Testis (tissue), 2 donors: ENCODE data around the gene HLCS.

Experiments
- POLR2A ChIP-seq: fragments of 450-650 bp; IDR thresholded peaks from one replicate; pipeline ENCODE4 v1.6.1; 2017; ENCODE audit warnings: antibody characterized with exemption, mild to moderate bottlenecking, moderate library complexity
- TF ChIP-seq, protein P1 (sequence below), 3 experiments: fragments of 450-650 bp in 2 of 3; fragments of 200-600 bp in 1 of 3; sonication (generic) in 1 of 3; IDR thresholded peaks; one replicate each; pipeline ENCODE4 v1.5.1; 2016 to 2019; ENCODE audit warnings: antibody characterized with exemption in 3 of 3, mild to moderate bottlenecking in 2 of 3, moderate library complexity in 1 of 3

DNA sequence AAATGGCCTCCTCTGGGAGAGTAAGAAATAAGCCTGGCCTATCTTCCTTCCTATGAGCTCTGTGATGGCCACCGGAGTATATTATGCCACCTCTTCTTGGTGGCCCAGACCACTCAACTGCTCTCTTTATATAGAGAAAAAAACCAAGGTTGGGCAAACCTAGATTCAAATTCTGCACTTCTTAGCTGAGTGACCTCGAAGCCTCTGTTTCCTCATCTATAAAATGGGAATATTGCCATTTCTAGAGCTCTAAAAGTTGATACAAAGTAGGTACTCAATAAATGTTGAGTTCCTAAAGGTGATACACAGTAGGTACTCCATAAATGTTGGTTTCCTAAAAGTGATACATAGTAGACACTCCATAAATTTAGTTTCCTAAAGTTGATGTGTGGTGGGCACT is 120.7 kb downstream of the HLCS start:
- TF ChIP-seq, protein P1, sequence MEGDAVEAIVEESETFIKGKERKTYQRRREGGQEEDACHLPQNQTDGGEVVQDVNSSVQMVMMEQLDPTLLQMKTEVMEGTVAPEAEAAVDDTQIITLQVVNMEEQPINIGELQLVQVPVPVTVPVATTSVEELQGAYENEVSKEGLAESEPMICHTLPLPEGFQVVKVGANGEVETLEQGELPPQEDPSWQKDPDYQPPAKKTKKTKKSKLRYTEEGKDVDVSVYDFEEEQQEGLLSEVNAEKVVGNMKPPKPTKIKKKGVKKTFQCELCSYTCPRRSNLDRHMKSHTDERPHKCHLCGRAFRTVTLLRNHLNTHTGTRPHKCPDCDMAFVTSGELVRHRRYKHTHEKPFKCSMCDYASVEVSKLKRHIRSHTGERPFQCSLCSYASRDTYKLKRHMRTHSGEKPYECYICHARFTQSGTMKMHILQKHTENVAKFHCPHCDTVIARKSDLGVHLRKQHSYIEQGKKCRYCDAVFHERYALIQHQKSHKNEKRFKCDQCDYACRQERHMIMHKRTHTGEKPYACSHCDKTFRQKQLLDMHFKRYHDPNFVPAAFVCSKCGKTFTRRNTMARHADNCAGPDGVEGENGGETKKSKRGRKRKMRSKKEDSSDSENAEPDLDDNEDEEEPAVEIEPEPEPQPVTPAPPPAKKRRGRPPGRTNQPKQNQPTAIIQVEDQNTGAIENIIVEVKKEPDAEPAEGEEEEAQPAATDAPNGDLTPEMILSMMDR (IDR thresholded peaks at IDR 0.05): no peak
- TF ChIP-seq POLR2A: no peak
